ENCODE data around the gene GNG3.
"Not testable (repeated sequence)": the region's sequence is repeated elsewhere in the genome, so short reads cannot be mapped to it uniquely, and the experiment has no call there.

Gene GNG3

DNA sequence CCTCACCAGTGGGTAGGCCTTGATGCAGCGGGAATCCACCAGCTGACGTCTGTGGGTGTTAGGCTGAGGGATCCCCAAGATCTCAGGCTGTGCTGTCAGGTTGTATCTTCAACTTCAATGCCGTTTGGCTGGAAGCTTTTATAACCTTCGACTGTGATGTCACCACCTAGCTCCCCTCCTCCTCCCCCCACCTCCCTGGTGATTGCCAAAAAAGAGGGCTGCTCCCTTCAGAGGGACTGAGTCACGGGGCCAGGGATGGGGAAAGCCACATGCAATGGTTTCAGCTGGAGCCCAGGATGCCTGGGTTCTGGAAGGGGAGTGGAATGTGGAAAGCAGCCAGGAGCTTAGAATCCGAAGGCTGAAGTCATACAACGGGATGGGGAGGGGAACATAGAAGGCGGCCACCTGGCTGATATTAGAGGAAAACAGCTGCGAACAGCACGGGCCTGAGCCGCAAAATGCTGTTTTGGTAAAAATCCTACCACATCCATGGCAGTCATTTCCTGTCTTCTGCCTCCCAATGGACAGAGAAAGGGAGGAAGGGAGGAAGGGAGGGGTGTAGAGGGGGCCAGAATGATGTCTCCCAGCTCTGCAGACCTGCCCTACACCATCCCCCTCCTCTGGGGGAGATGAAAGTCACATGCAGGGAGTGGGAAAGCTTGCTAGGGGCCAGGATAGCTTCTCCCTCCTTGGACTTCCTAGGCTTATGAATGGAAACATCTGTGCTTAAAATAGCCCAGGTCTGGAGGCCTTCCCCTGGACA, 17.9 kb upstream of the GNG3 start, which contains the start of gene LRRN4CL:
Gene LRRN4CL, minus strand, starts transcription at position 110 of the 763 bp plus-strand sequence. CDS start 1,022 bp downstream, outside the sequence.
- no peak within 1 kb of the TSS for H2AK5ac ChIP-seq (ENCODE audit: low read length)
- H3K4me2 ChIP-seq (ENCODE audit: low read length), result no peak within 1 kb of the TSS
- H2BK5ac ChIP-seq (ENCODE audit: low read length), result no peak within 1 kb of the TSS
- H4K8ac ChIP-seq (ENCODE audit: low read depth, low read length), result no peak within 1 kb of the TSS
- no peak within 1 kb of the TSS for H3K23ac ChIP-seq (ENCODE audit: low read length)
- H3K79me1 ChIP-seq (ENCODE audit: low read length), result no peaks in the 10 kb centered on the region
- no peak within 1 kb of the TSS for H3K9ac ChIP-seq (ENCODE audit: low read length)
- no peak within 1 kb of the TSS for H4K5ac ChIP-seq (ENCODE audit: low read length)
- no peak within 1 kb of the TSS for H2BK15ac ChIP-seq (replicated peaks; ENCODE audit: low read depth)
- no peaks in the 10 kb centered on the region for H3K4me1 ChIP-seq (ENCODE audit: control insufficient read depth, low read depth, low read length)
- no peaks in the 10 kb centered on the region for H3K79me2 ChIP-seq (ENCODE audit: control insufficient read depth, insufficient read depth, low read length)
- H2BK120ac ChIP-seq (ENCODE audit: low read depth, low read length), result no peak within 1 kb of the TSS
- H3K4me3 ChIP-seq (ENCODE audit: low read length), result no peak within 1 kb of the TSS
- H3K36me3 ChIP-seq (ENCODE audit: control insufficient read depth, insufficient read depth, low read length), result peaks cover 4% of the 10 kb centered on the region
- H3K4ac ChIP-seq (ENCODE audit: low read depth, low read length), result no peak within 1 kb of the TSS
- DNase-seq, result no peak
- H3K27me3 ChIP-seq (ENCODE audit: insufficient read depth, low read length, poor library complexity), result no peaks in the 10 kb centered on the region
- H3K18ac ChIP-seq (ENCODE audit: low read length), result no peak within 1 kb of the TSS
- no peak within 1 kb of the TSS for H3K56ac ChIP-seq (ENCODE audit: low read length)
- WGBS (ENCODE audit: extremely low coverage, insufficient coverage, low lambda C conversion rate), result no CpG with 5 or more reads among the region's 11 CpGs
- no peak within 1 kb of the TSS for H3K27ac ChIP-seq (ENCODE audit: low read depth, low read length)

DNA sequence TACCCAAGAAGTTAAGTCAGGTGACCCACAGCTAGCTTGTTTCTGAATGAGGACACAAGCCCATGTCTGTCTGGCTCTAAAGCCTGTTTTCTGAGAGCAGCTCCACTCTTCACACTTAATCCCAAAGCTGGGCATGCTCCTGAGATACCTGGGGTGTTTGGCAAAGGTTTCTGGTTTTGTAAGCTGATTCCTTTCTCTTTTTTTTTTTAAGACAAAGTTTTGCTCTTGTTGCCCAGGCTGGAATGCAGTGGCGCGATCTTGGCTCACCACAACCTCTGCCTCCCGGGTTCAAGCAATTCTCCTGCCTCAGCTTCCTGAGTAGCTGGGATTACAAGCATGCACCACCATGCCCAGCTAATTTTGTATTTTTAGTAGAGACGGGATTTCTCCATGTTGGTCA, 13.9 kb upstream of the GNG3 start:
- not testable (repeated sequence) for H3K9ac ChIP-seq (ENCODE audit: low read length); H2BK120ac ChIP-seq (ENCODE audit: low read depth, low read length); H3K56ac ChIP-seq (ENCODE audit: low read length); H2BK5ac ChIP-seq (ENCODE audit: low read length); H2AK5ac ChIP-seq (ENCODE audit: low read length); H3K4me2 ChIP-seq (ENCODE audit: low read length); H3K27me3 ChIP-seq (ENCODE audit: insufficient read depth, low read length, poor library complexity); H4K5ac ChIP-seq (ENCODE audit: low read length); H3K79me1 ChIP-seq (ENCODE audit: low read length); DNase-seq; H3K79me2 ChIP-seq (ENCODE audit: control insufficient read depth, insufficient read depth, low read length); H3K18ac ChIP-seq (ENCODE audit: low read length); H3K4me3 ChIP-seq (ENCODE audit: low read length); H3K23ac ChIP-seq (ENCODE audit: low read length); H4K8ac ChIP-seq (ENCODE audit: low read depth, low read length); H3K27ac ChIP-seq (ENCODE audit: low read depth, low read length); H3K4ac ChIP-seq (ENCODE audit: low read depth, low read length); H2BK15ac ChIP-seq (replicated peaks; ENCODE audit: low read depth); H3K36me3 ChIP-seq (ENCODE audit: control insufficient read depth, insufficient read depth, low read length); H3K4me1 ChIP-seq (ENCODE audit: control insufficient read depth, low read depth, low read length)
- WGBS (ENCODE audit: extremely low coverage, insufficient coverage, low lambda C conversion rate), result no CpG with 5 or more reads among the region's 4 CpGs

DNA sequence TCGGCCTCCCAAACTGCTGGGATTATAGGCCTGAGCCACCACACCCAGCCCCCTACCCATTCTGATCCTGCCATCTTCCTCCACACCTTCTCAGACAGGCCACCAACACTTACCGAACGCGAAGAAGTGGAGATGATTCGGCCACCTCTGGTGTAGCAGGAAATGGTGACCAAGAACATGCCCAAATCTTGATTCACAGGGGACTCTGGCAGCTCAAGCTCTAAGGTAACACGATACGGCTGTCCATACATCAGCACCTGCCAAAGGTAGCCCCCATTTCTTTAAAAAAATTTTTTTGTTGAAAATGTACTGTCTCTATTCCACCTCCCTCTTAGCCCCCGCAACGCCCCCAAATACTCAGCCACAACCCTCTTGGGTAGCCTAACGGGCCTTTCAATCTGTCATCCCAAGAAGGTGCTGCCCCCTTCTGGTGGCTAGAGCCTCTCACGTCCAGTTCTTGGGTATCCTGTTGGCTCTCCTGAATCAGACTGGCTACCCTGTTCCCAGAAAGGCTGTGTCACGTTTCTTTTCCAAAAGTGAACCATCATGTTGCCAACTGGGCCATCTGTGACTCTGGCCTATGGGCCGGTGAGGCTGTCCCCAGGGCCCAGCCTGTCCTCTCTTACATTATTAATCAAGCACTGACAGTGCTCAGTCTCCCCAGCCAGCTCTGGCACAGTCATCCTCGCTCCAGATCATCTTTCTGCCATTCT, 12.9 kb upstream of the GNG3 start:
- Histone ChIP-seq H3K4ac (ENCODE audit: low read depth, low read length) (no peak overlapping the region), H4K5ac (ENCODE audit: low read length) (no peak overlapping the region), H3K23ac (ENCODE audit: low read length) (no peak overlapping the region), H3K4me1 (ENCODE audit: control insufficient read depth, low read depth, low read length) (no peaks in the 10 kb centered on the region), H2BK15ac (replicated peaks; ENCODE audit: low read depth) (no peak overlapping the region), H3K4me2 (ENCODE audit: low read length) (no peak overlapping the region), H3K27ac (ENCODE audit: low read depth, low read length) (no peak overlapping the region), H4K8ac (ENCODE audit: low read depth, low read length) (no peak overlapping the region), H3K79me2 (ENCODE audit: control insufficient read depth, insufficient read depth, low read length) (no peaks in the 10 kb centered on the region), H3K18ac (ENCODE audit: low read length) (no peak overlapping the region), H3K9ac (ENCODE audit: low read length) (no peak overlapping the region), H2BK5ac (ENCODE audit: low read length) (no peak overlapping the region), H3K36me3 (ENCODE audit: control insufficient read depth, insufficient read depth, low read length) (peaks cover 4% of the 10 kb centered on the region), H3K79me1 (ENCODE audit: low read length) (no peaks in the 10 kb centered on the region), H3K27me3 (ENCODE audit: insufficient read depth, low read length, poor library complexity) (no peaks in the 10 kb centered on the region), H3K56ac (ENCODE audit: low read length) (no peak overlapping the region), H2AK5ac (ENCODE audit: low read length) (no peak overlapping the region), H2BK120ac (ENCODE audit: low read depth, low read length) (no peak overlapping the region), H3K4me3 (ENCODE audit: low read length) (no peak overlapping the region)
- DNase-seq, result peak; percentile 89
- no CpG with 5 or more reads among the region's 14 CpGs for WGBS (ENCODE audit: extremely low coverage, insufficient coverage, low lambda C conversion rate)

DNA sequence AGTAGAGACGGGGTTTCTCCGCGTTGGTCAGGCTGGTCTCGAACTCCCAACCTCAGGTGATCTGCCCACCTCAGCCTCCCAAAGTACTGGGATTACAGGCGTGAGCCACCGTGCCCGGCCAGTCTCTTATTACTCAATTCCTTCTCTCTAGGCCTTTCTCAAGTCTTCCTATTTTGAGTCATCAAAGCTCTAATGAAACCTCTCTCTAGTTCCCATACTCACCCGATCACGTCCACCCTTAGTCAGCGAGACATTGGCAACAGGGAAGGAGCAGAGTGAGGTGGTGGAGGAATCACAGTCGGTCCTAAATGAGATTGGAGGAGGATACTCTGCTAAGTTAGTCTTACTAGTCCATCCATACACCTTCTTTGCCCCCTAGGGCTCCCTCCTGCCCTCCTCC, 5.2 kb upstream of the GNG3 start:
- no peak overlapping the region for H3K23ac ChIP-seq (ENCODE audit: low read length)
- peaks cover 9% of the 10 kb centered on the region for H3K79me2 ChIP-seq (ENCODE audit: control insufficient read depth, insufficient read depth, low read length)
- no peak overlapping the region for H4K5ac ChIP-seq (ENCODE audit: low read length)
- no peak for DNase-seq
- no peak overlapping the region for H2BK120ac ChIP-seq (ENCODE audit: low read depth, low read length)
- peaks cover 7% of the 10 kb centered on the region for H3K79me1 ChIP-seq (ENCODE audit: low read length)
- no peak overlapping the region for H4K8ac ChIP-seq (ENCODE audit: low read depth, low read length)
- no peaks in the 10 kb centered on the region for H3K36me3 ChIP-seq (ENCODE audit: control insufficient read depth, insufficient read depth, low read length)
- no peak overlapping the region for H3K4me2 ChIP-seq (ENCODE audit: low read length)
- H3K9ac ChIP-seq (ENCODE audit: low read length), result no peak overlapping the region
- no peak overlapping the region for H3K27ac ChIP-seq (ENCODE audit: low read depth, low read length)
- no peak overlapping the region for H3K4ac ChIP-seq (ENCODE audit: low read depth, low read length)
- H3K56ac ChIP-seq (ENCODE audit: low read length), result no peak overlapping the region
- no peak overlapping the region for H3K18ac ChIP-seq (ENCODE audit: low read length)
- H2BK15ac ChIP-seq (replicated peaks; ENCODE audit: low read depth), result no peak overlapping the region
- H3K4me3 ChIP-seq (ENCODE audit: low read length), result no peak overlapping the region
- H2AK5ac ChIP-seq (ENCODE audit: low read length), result no peak overlapping the region
- H2BK5ac ChIP-seq (ENCODE audit: low read length), result no peak overlapping the region
- no CpG with 5 or more reads among the region's 11 CpGs for WGBS (ENCODE audit: extremely low coverage, insufficient coverage, low lambda C conversion rate)
- no peaks in the 10 kb centered on the region for H3K4me1 ChIP-seq (ENCODE audit: control insufficient read depth, low read depth, low read length)
- H3K27me3 ChIP-seq (ENCODE audit: insufficient read depth, low read length, poor library complexity), result no peaks in the 10 kb centered on the region

DNA sequence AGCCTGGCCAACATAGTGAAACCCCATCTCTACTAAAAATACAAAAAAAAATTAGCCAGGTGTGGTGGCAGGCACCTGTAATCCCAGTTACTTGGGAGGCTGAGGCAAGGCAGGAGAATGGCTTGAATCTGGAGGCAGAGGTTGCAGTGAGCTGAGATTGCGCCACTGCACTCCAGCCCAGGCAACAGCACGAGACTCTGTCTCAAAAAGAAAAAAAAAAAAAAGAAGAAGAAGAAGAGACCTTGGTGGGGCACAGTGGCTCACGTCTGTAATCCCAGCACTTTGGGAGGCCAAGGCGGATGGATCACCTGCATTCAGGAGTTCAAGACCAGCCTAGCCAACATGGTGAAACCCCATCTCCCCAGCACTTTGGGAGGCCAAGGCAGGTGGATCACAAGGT, 3.6 kb upstream of the GNG3 start:
- H2BK120ac ChIP-seq (ENCODE audit: low read depth, low read length); H3K18ac ChIP-seq (ENCODE audit: low read length); H4K5ac ChIP-seq (ENCODE audit: low read length); H3K36me3 ChIP-seq (ENCODE audit: control insufficient read depth, insufficient read depth, low read length); H3K27me3 ChIP-seq (ENCODE audit: insufficient read depth, low read length, poor library complexity); H3K4me3 ChIP-seq (ENCODE audit: low read length); H3K9ac ChIP-seq (ENCODE audit: low read length); H2AK5ac ChIP-seq (ENCODE audit: low read length); H2BK15ac ChIP-seq (replicated peaks; ENCODE audit: low read depth); H3K23ac ChIP-seq (ENCODE audit: low read length); DNase-seq; H3K79me2 ChIP-seq (ENCODE audit: control insufficient read depth, insufficient read depth, low read length); H3K4ac ChIP-seq (ENCODE audit: low read depth, low read length); H3K4me2 ChIP-seq (ENCODE audit: low read length); H3K27ac ChIP-seq (ENCODE audit: low read depth, low read length); H4K8ac ChIP-seq (ENCODE audit: low read depth, low read length); H2BK5ac ChIP-seq (ENCODE audit: low read length); H3K79me1 ChIP-seq (ENCODE audit: low read length); H3K4me1 ChIP-seq (ENCODE audit: control insufficient read depth, low read depth, low read length); H3K56ac ChIP-seq (ENCODE audit: low read length): not testable (repeated sequence)
- no CpG with 5 or more reads among the region's 4 CpGs for WGBS (ENCODE audit: extremely low coverage, insufficient coverage, low lambda C conversion rate)

Data from mesendoderm (in vitro differentiated cells).